K562 (cell line): ENCODE data around the gene LEPR. TPM values are rescaled to one million over a fixed set of nuclear protein-coding genes. Genes with fewer than 3 reads are reported as not detected.

Source experiments
- ATAC-seq: fragments of 200-7000 bp; cut with Tn5 transposase; 3 replicates; pipeline ENCODE4 v1.9.1; 2020; ENCODE audit warnings: moderate library complexity
- BruUV-seq: library from RNA; stranded (reverse); fragments of 400-500 nt; replicated peaks from 2 replicates; lab custom pipeline; 2021; lab: Mats Ljungman, UMichigan
- CTCF ChIA-PET: fragments of 300-600 bp; formaldehyde crosslinking; extraction: SDS; loops from one replicate; lab custom pipeline; 2021; ENCODE audit warnings: low intra/inter-chr PET ratio; lab: Yijun Ruan, JAX
- POLR2A ChIA-PET: fragments of 300-600, 350-650 bp; sonication (Branson Sonifier 250); formaldehyde crosslinking; extraction: SDS; loops from one replicate; lab custom pipeline; 2021; ENCODE audit warnings: antibody characterized with exemption, inconsistent platforms; lab: Yijun Ruan, JAX
- DNase-seq, 4 experiments: peaks; one replicate each; pipeline versions ENCODE4 v3.0.0 to v3.0.0-alpha.2; 2011 to 2018; ENCODE audit warnings: low spot score in 3 of 4, mixed read lengths in 3 of 4; ENCODE audit errors: extremely low read depth in 1 of 4
- FAIRE-seq: peaks from 2 replicates; lab custom pipeline; 2011; peaks lifted over from hg19 to GRCh38; lab: Jason Lieb, UNC
- H2AFZ ChIP-seq: 2 replicates; pipeline ENCODE4 v1.6.0; 2011; ENCODE audit warnings: low read depth, low read length, control low read depth, inconsistent platforms
- H3K27ac ChIP-seq: fragments of 200-600 bp; 3 replicates; pipeline ENCODE4 v1.8.0; 2011; ENCODE audit warnings: low read depth, mild to moderate bottlenecking, control low read depth, inconsistent platforms, low read length, moderate library complexity, mixed read lengths; ENCODE audit errors: extremely low read depth
- H3K27me3 ChIP-seq, 2 experiments: fragments of 300-600 bp in 1 of 2; 2 replicates in 1 of 2; 3 replicates in 1 of 2; pipeline versions ENCODE4 v1.6.0 to v1.8.0; 2011; ENCODE audit warnings: inconsistent platforms in 2 of 2, low read length in 2 of 2, mild to moderate bottlenecking in 1 of 2, mixed read lengths in 1 of 2, moderate library complexity in 1 of 2; ENCODE audit not compliant: control insufficient read depth in 2 of 2, insufficient read depth in 2 of 2
- H3K36me3 ChIP-seq: fragments of 300-600 bp; 3 replicates; pipeline ENCODE4 v1.8.0; 2011; ENCODE audit warnings: mild to moderate bottlenecking, low read length, inconsistent platforms; ENCODE audit not compliant: control insufficient read depth, insufficient read depth
- H3K4me1 ChIP-seq, 2 experiments: fragments of 200-600 bp in 1 of 2; replicated peaks in 1 of 2; 2 replicates in 1 of 2; 3 replicates in 1 of 2; pipeline versions ENCODE4 v1.5.1 to v1.8.0; 2011; ENCODE audit warnings: inconsistent platforms in 2 of 2, low read length in 2 of 2, mild to moderate bottlenecking in 1 of 2, mixed read lengths in 1 of 2, moderate library complexity in 1 of 2; ENCODE audit not compliant: control insufficient read depth in 2 of 2, insufficient read depth in 2 of 2
- H3K4me2 ChIP-seq: 2 replicates; pipeline ENCODE4 v1.6.1; 2011; ENCODE audit warnings: low read length, control low read depth, inconsistent platforms, mixed read lengths; ENCODE audit not compliant: insufficient read depth
- H3K4me3 ChIP-seq: fragments of 200-600 bp; sonication (generic), shearing (Covaris generic); 2 replicates; pipeline ENCODE4 v1.5.1; 2016; ENCODE audit warnings: control low read depth, inconsistent platforms
- H3K79me2 ChIP-seq: fragments of 200-600 bp; 3 replicates; pipeline ENCODE4 v1.8.0; 2011; ENCODE audit warnings: low read length, inconsistent platforms; ENCODE audit not compliant: control insufficient read depth, insufficient read depth
- H3K9ac ChIP-seq, 2 experiments: 2 replicates each; pipeline versions ENCODE4 v1.6.0 to v1.6.1; 2011; ENCODE audit warnings: low read depth in 2 of 2, low read length in 2 of 2, control low read depth in 1 of 2, inconsistent platforms in 1 of 2, mild to moderate bottlenecking in 1 of 2, mixed read lengths in 1 of 2; ENCODE audit not compliant: insufficient read depth in 1 of 2
- H3K9me1 ChIP-seq: one replicate; pipeline ENCODE4 v1.6.0; 2011; ENCODE audit warnings: inconsistent platforms, mild to moderate bottlenecking, low read length, moderate library complexity; ENCODE audit not compliant: control insufficient read depth, insufficient read depth
- H3K9me3 ChIP-seq: replicated peaks from 2 replicates; pipeline ENCODE4 v1.5.1; 2011; ENCODE audit warnings: low read depth, low read length, inconsistent platforms; ENCODE audit not compliant: control insufficient read depth, insufficient read depth
- H4K20me1 ChIP-seq: replicated peaks from 2 replicates; pipeline ENCODE4 v1.6.1; 2011; ENCODE audit warnings: low read length, inconsistent platforms, mixed read lengths; ENCODE audit not compliant: control insufficient read depth, insufficient read depth
- ATF3 ChIP-seq, 2 experiments: fragments of 450-650 bp in 1 of 2; sonication (generic) in 1 of 2; formaldehyde crosslinking in 1 of 2; IDR thresholded peaks in 1 of 2; conservative IDR thresholded peaks in 1 of 2; 2 replicates each; pipeline versions ENCODE4 v1.6.1 to v1.8.1; 2016 to 2023; ENCODE audit warnings: mild to moderate bottlenecking in 2 of 2, moderate library complexity in 2 of 2, inconsistent platforms in 1 of 2, missing genetic modification reagents in 1 of 2
- CEBPB ChIP-seq: fragments of 450-650 bp; IDR thresholded peaks from 2 replicates; pipeline ENCODE4 v1.6.1; 2016; ENCODE audit warnings: missing genetic modification characterization, missing compliant biosample characterization
- CEBPG ChIP-seq, 3 experiments: fragments of 200-800 bp in 1 of 3; sonication (Bioruptor generic) in 1 of 3; sonication (generic) in 1 of 3; formaldehyde crosslinking in 1 of 3; IDR thresholded peaks in 2 of 3; conservative IDR thresholded peaks in 1 of 3; 2 replicates each; pipeline versions ENCODE4 v1.6.1 to v1.8.0; 2016 to 2022; ENCODE audit warnings: missing compliant biosample characterization in 2 of 3, missing genetic modification characterization in 2 of 3, mild to moderate bottlenecking in 1 of 3, missing genetic modification reagents in 1 of 3
- POLR2H ChIP-seq: IDR thresholded peaks from 2 replicates; pipeline ENCODE4 v1.6.1; 2016; ENCODE audit warnings: missing genetic modification characterization, low read depth, mild to moderate bottlenecking, control low read depth, missing compliant biosample characterization, moderate library complexity
- SMARCE1 ChIP-seq: fragments of 450-650 bp; IDR thresholded peaks from 2 replicates; pipeline ENCODE4 v1.7.1; 2016; ENCODE audit warnings: mild to moderate bottlenecking
- ZKSCAN1 ChIP-seq: fragments of 150-350 bp; IDR thresholded peaks from 2 replicates; pipeline ENCODE4 v1.6.1; 2016; ENCODE audit warnings: low read depth, low read length
- ZSCAN32 ChIP-seq: fragments of 450-650 bp; formaldehyde crosslinking; IDR thresholded peaks from 2 replicates; pipeline ENCODE4 v1.4.0; 2020; ENCODE audit warnings: mild to moderate bottlenecking, moderate library complexity
- WGBS: fragments of 100-300 bp; shearing (Covaris generic); methylation state at CpG from one replicate; pipeline ENCODE4 v1.1.6; 2016; ENCODE audit warnings: low coverage, mixed read lengths; ENCODE audit not compliant: insufficient coverage; ENCODE audit errors: missing lambda C conversion rate; 5-methylcytosine and 5-hydroxymethylcytosine counted together
- in situ Hi-C: fragments of 300-500 bp; cut with MboI; formaldehyde crosslinking; loops from 4 replicates; pipeline ENCODE4 v1.15.0; 2018; ENCODE audit warnings: inconsistent platforms, mixed read lengths
- intact Hi-C: fragments of 100-400 bp; cut with micrococcal nuclease; formaldehyde crosslinking; loops from 2 replicates; pipeline ENCODE4 v1.14.2; 2022
- polyA plus RNA-seq, 8 experiments: library from polyadenylated mRNA; depleted of rRNA in 4 of 8; stranded (reverse) in 5 of 8; unstranded in 3 of 8; fragments of >200 nt; fragmentation: Nextera tagmentation in 2 of 8; fragmentation: Illumina TruSeq in 1 of 8; extraction: Ambion mirVana in 2 of 8; extraction: Trizol in 1 of 8; gene quantifications; 2 replicates each; pipeline versions ENCODE4 v1.2.1 to v1.2.3, GENCODE V29; 2011 to 2014; ENCODE audit warnings: inconsistent platforms in 1 of 8, missing spikeins in 1 of 8
- total RNA-seq, 7 experiments: library from RNA; depleted of rRNA in 6 of 7; stranded (reverse); fragments of >200 nt in 6 of 7; fragmentation: Illumina TruSeq in 2 of 7; extraction: Trizol in 2 of 7; gene quantifications; 2 replicates each; pipeline versions ENCODE4 v1.2.1 to v1.2.3, GENCODE V29; 2011 to 2021; ENCODE audit warnings: low replicate concordance in 1 of 7
- TF ChIP-seq, protein P1 (sequence below): fragments of 450-650 bp; formaldehyde crosslinking; IDR thresholded peaks from 2 replicates; pipeline ENCODE4 v1.4.0; 2022; ENCODE audit warnings: mild to moderate bottlenecking, moderate library complexity

The LEPR gene
- total and polyA plus RNA-seq, 9 of the 15 experiments (the other 6 are each of a cell fraction or from before 2014, with no cell fraction given): 12.2 to 111 (median 43.1) TPM

- CTCF ChIA-PET: no interaction called here
These were observed 3.7 kb upstream of the LEPR start for GRCh38 chr1:65416767-65417166.

More at GRCh38 chr1:65416767-65417166, 3.7 kb upstream of the LEPR start:
- DNase-seq (no peak), ATAC-seq (no peak), FAIRE-seq (no peak)
- H3K27ac ChIP-seq: no peak overlapping the region; the same call in 1 of the 3 replicates
- TF ChIP-seq SMARCE1: no peak
- peak; percentile 67 for TF ChIP-seq CEBPG (CRISPR knock-in tag; IDR thresholded peaks at IDR 0.05)
- peak; percentile 76 to 86 for TF ChIP-seq CEBPG (tag; conservative IDR thresholded peaks at IDR 0.05 in 1 of 2, IDR thresholded peaks at IDR 0.05 in 1 of 2)
- TF ChIP-seq ZKSCAN1: no peak
- TF ChIP-seq CEBPB (tag): peak; percentile 56
- 0 out of 2 replicates have a peak, but pooled peaks have one; percentile 45 for TF ChIP-seq POLR2H
- 0 out of 2 replicates have a peak, but pooled peaks have one; percentile 31 for TF ChIP-seq ZSCAN32
- TF ChIP-seq, protein P1, sequence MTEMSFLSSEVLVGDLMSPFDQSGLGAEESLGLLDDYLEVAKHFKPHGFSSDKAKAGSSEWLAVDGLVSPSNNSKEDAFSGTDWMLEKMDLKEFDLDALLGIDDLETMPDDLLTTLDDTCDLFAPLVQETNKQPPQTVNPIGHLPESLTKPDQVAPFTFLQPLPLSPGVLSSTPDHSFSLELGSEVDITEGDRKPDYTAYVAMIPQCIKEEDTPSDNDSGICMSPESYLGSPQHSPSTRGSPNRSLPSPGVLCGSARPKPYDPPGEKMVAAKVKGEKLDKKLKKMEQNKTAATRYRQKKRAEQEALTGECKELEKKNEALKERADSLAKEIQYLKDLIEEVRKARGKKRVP (CRISPR knock-in tag): peak; percentile 67; the same call in 1 of the 2 replicates
- peak; percentile 87 for TF ChIP-seq ATF3 (IDR thresholded peaks at IDR 0.05)
- TF ChIP-seq ATF3 (CRISPR knock-in tag; conservative IDR thresholded peaks at IDR 0.05): no peak
- BruUV-seq: no TSS peak
- no peak overlapping the region for H3K9ac ChIP-seq
- no peaks in the 10 kb centered on the region for H4K20me1 ChIP-seq
- H3K27me3 ChIP-seq: no peaks in the 10 kb centered on the region
- H3K4me3 ChIP-seq: no peak overlapping the region
- peaks cover 28% of the 10 kb centered on the region for H3K36me3 ChIP-seq
- H3K79me2 ChIP-seq: peaks cover 16% of the 10 kb centered on the region
- no peaks in the 10 kb centered on the region for H3K9me3 ChIP-seq
- WGBS: 73% methylated on average over 1 of the region's 1 CpG
- intact Hi-C loops (no loop called here), in situ Hi-C loops (loop anchor here (5.0 kb wide), 1 partner anchor 179 kb away; no protein-coding TSS in a partner anchor)
- no peak overlapping the region for H3K4me2 ChIP-seq
- POLR2A ChIA-PET: interaction anchor here (0.6 kb wide), 1 partner anchor 11 kb away, joined by 3 read pairs; no protein-coding TSS in a partner anchor
- H3K4me1 ChIP-seq: peaks cover 23 to 57% of the 10 kb centered on the region in 2 experiments
- H3K9me1 ChIP-seq: no peaks in the 10 kb centered on the region
- H2AFZ ChIP-seq: no peak overlapping the region
